IMR-90 (cell line): Measurements from ENCODE around the gene ZDHHC14. TPM values are rescaled to one million over a fixed set of nuclear protein-coding genes. Genes with fewer than 3 reads are reported as not detected.

Source experiments
- ATAC-seq: fragments of 200-7000 bp; cut with Tn5 transposase; 2 replicates; pipeline ENCODE4 v1.9.1; 2020; ENCODE audit warnings: low read depth, mild to moderate bottlenecking, moderate library complexity
- BruUV-seq: library from RNA; stranded (reverse); fragments of 400-500 nt; replicated peaks from 2 replicates; lab custom pipeline; 2021; lab: Mats Ljungman, UMichigan
- CTCF ChIA-PET: fragments of 300-600 bp; formaldehyde crosslinking; extraction: SDS; loops from one replicate; lab custom pipeline; 2021; ENCODE audit warnings: antibody characterized with exemption; lab: Yijun Ruan, JAX
- POLR2A ChIA-PET: fragments of 300-600 bp; sonication (Branson Sonifier 250); formaldehyde crosslinking; loops from one replicate; lab custom pipeline; 2022; ENCODE audit warnings: antibody characterized with exemption; ENCODE audit not compliant: unreplicated experiment; lab: Charles Lee
- DNase-seq: peaks from one replicate; pipeline ENCODE4 v3.0.0; 2013
- H2AFZ ChIP-seq: replicated peaks from 2 replicates; pipeline ENCODE3; 2013; ENCODE audit warnings: low read length, mild to moderate bottlenecking; ENCODE audit not compliant: poor library complexity
- H2AK5ac ChIP-seq: 2 replicates; pipeline ENCODE4 v1.6.1; 2013; ENCODE audit warnings: low read depth, low read length, inconsistent platforms
- H2AK9ac ChIP-seq: replicated peaks from 2 replicates; pipeline ENCODE3; 2013; ENCODE audit warnings: mild to moderate bottlenecking, low read depth, low read length, moderate library complexity; ENCODE audit not compliant: poor library complexity
- H2BK120ac ChIP-seq: 2 replicates; pipeline ENCODE4 v1.6.1; 2013; ENCODE audit warnings: low read depth, low read length, inconsistent platforms
- H2BK15ac ChIP-seq: 3 replicates; pipeline ENCODE4 v1.6.1; 2013; ENCODE audit warnings: low read depth, low read length, inconsistent platforms
- H2BK20ac ChIP-seq: 2 replicates; pipeline ENCODE4 v1.6.1; 2013; ENCODE audit warnings: low read depth, mild to moderate bottlenecking, inconsistent platforms, low read length, moderate library complexity
- H2BK5ac ChIP-seq: 2 replicates; pipeline ENCODE4 v1.6.1; 2013; ENCODE audit warnings: mild to moderate bottlenecking, low read depth, low read length, inconsistent platforms; ENCODE audit not compliant: poor library complexity, severe bottlenecking
- H3K14ac ChIP-seq: replicated peaks from 2 replicates; pipeline ENCODE4 v1.6.1; 2013; ENCODE audit warnings: low read depth, low read length, inconsistent platforms
- H3K18ac ChIP-seq: 2 replicates; pipeline ENCODE4 v1.6.1; 2013; ENCODE audit warnings: low read depth, low read length, control low read depth
- H3K23ac ChIP-seq: 2 replicates; pipeline ENCODE4 v1.6.1; 2013; ENCODE audit warnings: low read depth, low read length, inconsistent platforms
- H3K27ac ChIP-seq: 2 replicates; pipeline ENCODE4 v1.5.1; 2013; ENCODE audit warnings: mild to moderate bottlenecking, control low read depth, low read length; ENCODE audit not compliant: insufficient read depth
- H3K27me3 ChIP-seq: 2 replicates; pipeline ENCODE4 v1.6.1; 2013; ENCODE audit warnings: low read length; ENCODE audit not compliant: control insufficient read depth, insufficient read depth
- H3K36me3 ChIP-seq: 2 replicates; pipeline ENCODE4 v1.6.1; 2013; ENCODE audit warnings: low read length, mixed read lengths; ENCODE audit not compliant: control insufficient read depth, insufficient read depth
- H3K4ac ChIP-seq: 2 replicates; pipeline ENCODE4 v1.6.1; 2013; ENCODE audit warnings: low read depth, low read length, inconsistent platforms
- H3K4me1 ChIP-seq: 2 replicates; pipeline ENCODE4 v1.6.1; 2013; ENCODE audit warnings: low read length, mixed read lengths; ENCODE audit not compliant: control insufficient read depth, insufficient read depth
- H3K4me2 ChIP-seq: 2 replicates; pipeline ENCODE4 v1.6.1; 2013; ENCODE audit warnings: low read depth, mild to moderate bottlenecking, control low read depth, low read length, moderate library complexity
- H3K4me3 ChIP-seq: 2 replicates; pipeline ENCODE4 v1.5.1; 2013; ENCODE audit warnings: low read depth, mild to moderate bottlenecking, control low read depth, low read length, moderate library complexity; ENCODE audit not compliant: insufficient read depth
- H3K56ac ChIP-seq: 2 replicates; pipeline ENCODE4 v1.6.1; 2013; ENCODE audit warnings: low read length, inconsistent platforms; ENCODE audit not compliant: insufficient read depth; ENCODE audit errors: extremely low read depth
- H3K79me1 ChIP-seq, 2 experiments: 2 replicates each; pipeline ENCODE4 v1.6.1; 2013; ENCODE audit warnings: low read length in 2 of 2, inconsistent platforms in 1 of 2, low read depth in 1 of 2
- H3K9ac ChIP-seq: 2 replicates; pipeline ENCODE4 v1.6.1; 2013; ENCODE audit warnings: low read depth, low read length, control low read depth
- H3K9me1 ChIP-seq: 2 replicates; pipeline ENCODE4 v1.6.1; 2013; ENCODE audit warnings: low read length, inconsistent platforms; ENCODE audit not compliant: insufficient read depth
- H3K9me3 ChIP-seq: 2 replicates; pipeline ENCODE4 v1.6.1; 2013; ENCODE audit warnings: low read length; ENCODE audit not compliant: control insufficient read depth, insufficient read depth
- H4K20me1 ChIP-seq: 2 replicates; pipeline ENCODE4 v1.6.1; 2013; ENCODE audit warnings: low read length, inconsistent platforms; ENCODE audit not compliant: insufficient read depth
- H4K5ac ChIP-seq: 2 replicates; pipeline ENCODE4 v1.6.1; 2013; ENCODE audit warnings: mild to moderate bottlenecking, low read depth, low read length, control low read depth
- H4K8ac ChIP-seq, 2 experiments: 2 replicates each; pipeline ENCODE4 v1.6.1; 2013; ENCODE audit warnings: low read depth in 2 of 2, low read length in 2 of 2, control low read depth in 1 of 2, inconsistent platforms in 1 of 2
- H4K91ac ChIP-seq: 2 replicates; pipeline ENCODE4 v1.6.1; 2013; ENCODE audit warnings: low read depth, low read length, inconsistent platforms; ENCODE audit not compliant: insufficient read depth
- BHLHE40 ChIP-seq: fragments of 150-350 bp; IDR thresholded peaks from 2 replicates; pipeline ENCODE4 v1.6.1; 2016; ENCODE audit warnings: mild to moderate bottlenecking, low read depth, low read length
- CEBPB ChIP-seq: IDR thresholded peaks from 2 replicates; pipeline ENCODE4 v1.6.1; 2012; ENCODE audit warnings: low read depth, low read length, improper control_type of control experiment
- CHD1 ChIP-seq: IDR thresholded peaks from 2 replicates; pipeline ENCODE4 v1.6.1; 2012; ENCODE audit warnings: low read depth, low read length, improper control_type of control experiment
- CTCF ChIP-seq: conservative IDR thresholded peaks from 2 replicates; pipeline ENCODE4 v1.5.1; 2012; ENCODE audit warnings: mild to moderate bottlenecking, low read depth, low read length, improper control_type of control experiment
- ELK1 ChIP-seq: fragments of 150-350 bp; IDR thresholded peaks from 2 replicates; pipeline ENCODE4 v1.6.1; 2016; ENCODE audit warnings: low read depth, mild to moderate bottlenecking, low read length, moderate library complexity, borderline replicate concordance
- FOS ChIP-seq: fragments of 150-350 bp; IDR thresholded peaks from 2 replicates; pipeline ENCODE4 v1.6.1; 2016; ENCODE audit warnings: low read depth, low read length
- MAFK ChIP-seq: IDR thresholded peaks from 2 replicates; pipeline ENCODE4 v1.6.1; 2012; ENCODE audit warnings: low read depth, low read length, improper control_type of control experiment
- MAZ ChIP-seq: IDR thresholded peaks from 2 replicates; pipeline ENCODE4 v1.6.1; 2012; ENCODE audit warnings: low read depth, mild to moderate bottlenecking, low read length, improper control_type of control experiment, moderate library complexity, borderline replicate concordance
- MXI1 ChIP-seq: IDR thresholded peaks from 2 replicates; pipeline ENCODE4 v1.6.1; 2012; ENCODE audit warnings: low read depth, mild to moderate bottlenecking, low read length, moderate library complexity, borderline replicate concordance
- NFE2L2 ChIP-seq: fragments of 150-350 bp; IDR thresholded peaks from 2 replicates; pipeline ENCODE4 v1.6.1; 2016; ENCODE audit warnings: low read depth, mild to moderate bottlenecking, low read length
- POLR2A ChIP-seq: IDR thresholded peaks from 2 replicates; pipeline ENCODE4 v1.6.1; 2012; ENCODE audit warnings: mild to moderate bottlenecking, low read depth, low read length
- RAD21 ChIP-seq: IDR thresholded peaks from 2 replicates; pipeline ENCODE4 v1.6.1; 2012; ENCODE audit warnings: low read length, improper control_type of control experiment
- RCOR1 ChIP-seq: IDR thresholded peaks from 2 replicates; pipeline ENCODE4 v1.6.1; 2012; ENCODE audit warnings: mild to moderate bottlenecking, low read length, improper control_type of control experiment; ENCODE audit not compliant: insufficient replicate concordance
- RFX5 ChIP-seq: IDR thresholded peaks from 2 replicates; pipeline ENCODE4 v1.8.0; 2012; ENCODE audit warnings: low read depth, mild to moderate bottlenecking, low read length, moderate library complexity
- SMC3 ChIP-seq: fragments of 150-350 bp; IDR thresholded peaks from 2 replicates; pipeline ENCODE4 v1.6.1; 2016; ENCODE audit warnings: low read depth, mild to moderate bottlenecking, antibody characterized with exemption, low read length, moderate library complexity
- USF2 ChIP-seq: fragments of 150-350 bp; IDR thresholded peaks from 2 replicates; pipeline ENCODE4 v1.6.1; 2017; ENCODE audit warnings: mild to moderate bottlenecking, antibody characterized with exemption, low read length, low read depth
- WGBS, 2 experiments: methylation state at CpG; one replicate each; pipeline versions ENCODE4 v1.1.5 to v1.1.7; 2013; ENCODE audit warnings: missing lambda C conversion rate in 2 of 2; ENCODE audit not compliant: insufficient read length in 1 of 2; ENCODE audit errors: extremely low coverage in 2 of 2; 5-methylcytosine and 5-hydroxymethylcytosine counted together
- dilution Hi-C: fragments of 300-500 bp; cut with HindIII; formaldehyde crosslinking; loops from one replicate; pipeline ENCODE4 v1.14.3; 2018; ENCODE audit warnings: low sequenced_read_pairs; ENCODE audit not compliant: unreplicated experiment
- in situ Hi-C: fragments of 300-500 bp; cut with MboI; formaldehyde crosslinking; loops from 3 replicates; pipeline ENCODE4 v1.14.3; 2019; ENCODE audit warnings: low sequenced_read_pairs, inconsistent platforms, mixed read lengths
- intact Hi-C: fragments of 100-400 bp; cut with micrococcal nuclease; formaldehyde crosslinking; loops from 2 replicates; pipeline ENCODE4 v1.10.0; 2022
- polyA plus RNA-seq, 3 experiments: library from polyadenylated mRNA; depleted of rRNA; stranded (reverse); fragments of >200 nt; gene quantifications; 2 replicates each; pipeline ENCODE4 v1.2.3, GENCODE V29; 2012; ENCODE audit warnings: low replicate concordance in 1 of 3
- total RNA-seq: library from RNA; depleted of rRNA; stranded (reverse); fragments of >200 nt; gene quantifications from 2 replicates; pipeline ENCODE4 v1.2.3, GENCODE V29; 2012

ZDHHC14 gene
- total and polyA plus RNA-seq, 2 of the 4 experiments (the other 2 are of a cell fraction), result 0.90 to 2.0 TPM

- in situ Hi-C loops, result no loop called here
- dilution Hi-C loops, result no loop called here
These were observed 113.2 kb downstream of the ZDHHC14 start for GRCh38 chr6:157494132-157494710.

More at GRCh38 chr6:157494132-157494710, 113.2 kb downstream of the ZDHHC14 start:
- Histone ChIP-seq H2BK5ac (no peak overlapping the region), H4K5ac (no peak overlapping the region), H4K91ac (no peak overlapping the region), H3K14ac (no peak overlapping the region), H3K79me1 (no peaks in the 10 kb centered on the region), H3K23ac (no peak overlapping the region), H3K9me3 (0 out of 2 replicates have a peak, but pooled peaks cover 2% of the 10 kb centered on the region), H2AFZ (no peak overlapping the region), H3K4me2 (no peak overlapping the region), H3K9me1 (no peaks in the 10 kb centered on the region), H3K4me1 (no peaks in the 10 kb centered on the region; the same call in 1 of the 2 replicates), H2BK120ac (no peak overlapping the region), H4K8ac (no peak overlapping the region), H2AK5ac (no peak overlapping the region), H3K9ac (no peak overlapping the region), H3K27me3 (peaks cover 6% of the 10 kb centered on the region; the same call in 1 of the 2 replicates), H3K18ac (no peak overlapping the region), H3K36me3 (no peaks in the 10 kb centered on the region), H2BK20ac (no peak overlapping the region), H3K56ac (no peak overlapping the region), H4K20me1 (no peaks in the 10 kb centered on the region), H3K4ac (no peak overlapping the region), H2BK15ac (no peak overlapping the region), H2AK9ac (no peak overlapping the region), H3K27ac (no peak overlapping the region), H3K4me3 (no peak overlapping the region)
- BruUV-seq, result no TSS peak
- ATAC-seq, result no peak
- no peak for DNase-seq
- intact Hi-C loops, result no loop called here
- POLR2A ChIA-PET, result no interaction called here
- CTCF ChIA-PET, result interaction anchor here (1.1 kb wide), 2 partner anchors 13 to 263 kb away, joined by 3 read pairs; no protein-coding TSS in a partner anchor
- WGBS, 2 experiments, result 80% methylated on average over 1 of the region's 6 CpGs; no CpG with 5 or more reads in 1 of the 2 experiments
- TF ChIP-seq MXI1, result no peak
- TF ChIP-seq RFX5, result no peak
- TF ChIP-seq CHD1, result no peak
- no peak for TF ChIP-seq FOS
- TF ChIP-seq MAZ, result no peak
- TF ChIP-seq MAFK, result no peak
- TF ChIP-seq CEBPB, result no peak
- TF ChIP-seq CTCF, result no peak
- TF ChIP-seq RAD21, result no peak
- TF ChIP-seq POLR2A, result no peak
- no peak for TF ChIP-seq BHLHE40
- TF ChIP-seq SMC3, result no peak
- TF ChIP-seq ELK1, result no peak
- TF ChIP-seq USF2, result no peak
- TF ChIP-seq NFE2L2, result no peak
- no peak for TF ChIP-seq RCOR1
